Measurements from ENCODE around the gene GPAM. TPM values are rescaled to one million over a fixed set of nuclear protein-coding genes. Genes with fewer than 3 reads are reported as not detected.

Gene GPAM
- total and polyA plus RNA-seq, 2 of the 8 experiments (the other 6 are each of a cell fraction or from before 2014, with no cell fraction given), result 5.5 to 15.5 TPM

DNA sequence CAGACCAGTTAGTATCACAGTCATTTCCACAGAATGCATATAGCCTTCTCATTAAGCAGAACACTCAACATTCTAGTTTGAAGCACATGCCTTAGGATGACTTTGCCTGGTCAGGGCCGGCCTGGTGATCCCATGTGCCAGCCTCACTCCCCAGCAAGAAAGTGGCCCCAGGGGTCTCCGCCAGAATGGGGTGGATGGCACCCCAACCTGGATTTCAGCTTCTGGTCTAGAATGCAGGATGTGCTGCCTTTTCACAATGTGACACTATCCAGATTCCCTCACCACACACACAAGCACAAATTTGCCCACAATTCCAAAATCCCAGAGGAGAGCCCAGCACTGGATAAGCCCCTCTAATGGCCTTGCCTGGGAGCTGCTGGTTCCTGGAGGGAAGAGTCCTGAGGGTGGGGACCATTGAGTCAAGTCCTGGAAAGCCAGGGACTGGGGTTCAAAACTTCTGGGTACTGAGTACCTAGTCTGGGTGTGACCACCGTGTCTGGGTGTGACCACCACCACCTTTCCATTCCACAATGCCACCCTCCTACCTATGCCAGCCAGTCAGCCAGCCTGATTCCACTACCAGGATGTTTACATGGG lies 41.5 kb upstream of the GPAM start:
- Histone ChIP-seq H2BK120ac (replicated peaks; ENCODE audit: low read depth, low read length) (no peak overlapping the region), H3K18ac (ENCODE audit: extremely low read depth, low read length) (no peak overlapping the region), H3K4me2 (ENCODE audit: insufficient read depth in 1 of 2, low read depth in 2 of 2, low read length in 2 of 2) (no peak overlapping the region), H3K79me2 (ENCODE audit: control insufficient read depth in 1 of 2, insufficient read depth in 2 of 2, low read length in 2 of 2) (no peaks in the 10 kb centered on the region), H3K23ac (ENCODE audit: insufficient read length) (no peak overlapping the region), H3K27ac (ENCODE audit: low read depth, low read length) (no peak overlapping the region), H3K23me2 (ENCODE audit: low read depth, low read length) (no peaks in the 10 kb centered on the region), H3K4me3 (ENCODE audit: extremely low read depth in 1 of 4, insufficient read depth in 2 of 4, low read depth in 3 of 4, low read length in 4 of 4) (no peak overlapping the region), H4K8ac (ENCODE audit: extremely low read depth, insufficient read depth, low read length) (no peak overlapping the region), H2BK12ac (ENCODE audit: low read depth, low read length) (no peak overlapping the region), H4K5ac (ENCODE audit: insufficient read length, low read depth, low read length) (no peak overlapping the region), H3K4ac (replicated peaks; ENCODE audit: insufficient read length, low read depth, low read length) (no peak overlapping the region), H3K9me3 (ENCODE audit: insufficient read depth in 2 of 2, low read depth in 1 of 2, low read length in 1 of 2) (peaks cover 4 to 9% of the 10 kb centered on the region in 2 experiments; a peak in 2 of 4 replicates), H2BK20ac (ENCODE audit: low read length) (no peak overlapping the region), H4K20me1 (replicated peaks in 1 of 2; ENCODE audit: control insufficient read depth in 1 of 2, insufficient read depth in 2 of 2, low read length in 2 of 2) (no peaks in the 10 kb centered on the region), H3K4me1 (replicated peaks in 1 of 4; ENCODE audit: control insufficient read depth in 3 of 4, insufficient read depth in 4 of 4, low read length in 3 of 4) (no peaks in the 10 kb centered on the region), H2BK5ac (ENCODE audit: low read depth, low read length) (no peak overlapping the region), H2AK5ac (ENCODE audit: low read depth, low read length) (no peak overlapping the region), H3K36me3 (ENCODE audit: control insufficient read depth in 2 of 4, insufficient read depth in 4 of 4, low read length in 3 of 4) (no peaks in the 10 kb centered on the region; a peak in 1 of 8 replicates), H2BK15ac (ENCODE audit: low read length) (no peak overlapping the region), H3K9ac (replicated peaks in 1 of 4; ENCODE audit: extremely low read depth in 1 of 4, low read depth in 3 of 4, low read length in 3 of 4) (no peak overlapping the region), H3K79me1 (ENCODE audit: low read depth, low read length) (no peaks in the 10 kb centered on the region), H4K91ac (replicated peaks; ENCODE audit: insufficient read length, low read length) (no peak overlapping the region), H3K14ac (ENCODE audit: insufficient read length) (no peak overlapping the region), H3K56ac (replicated peaks; ENCODE audit: insufficient read length, low read depth, low read length) (no peak overlapping the region), H2AFZ (ENCODE audit: low read length) (no peak overlapping the region), H3K27me3 (replicated peaks in 1 of 4; ENCODE audit: control insufficient read depth in 3 of 4, extremely low read depth in 1 of 4, insufficient read depth in 3 of 4, low read length in 3 of 4) (no peaks in the 10 kb centered on the region)
- TF ChIP-seq POLR2A (IDR thresholded peaks at IDR 0.05; ENCODE audit: control extremely low read depth in 1 of 2, low read depth in 2 of 2, low read length in 2 of 2) (no peak), CREB1 (IDR thresholded peaks at IDR 0.05) (no peak)
- FAIRE-seq (no peak), DNase-seq (ENCODE audit: low read depth in 1 of 2, low spot score in 2 of 2) (no peak)
- ChIA-PET CTCF (ENCODE audit: partially characterized antibody) (interaction anchor here (2.2 kb wide), 1 partner anchor 83 kb away, joined by 4 read pairs; no protein-coding TSS in a partner anchor), POLR2A (ENCODE audit: partially characterized antibody) (interaction anchor here (1.9 kb wide), 1 partner anchor 40 kb away, joined by 4 read pairs; no protein-coding TSS in a partner anchor)
- WGBS, 2 experiments (ENCODE audit: extremely low coverage in 1 of 2, insufficient coverage in 1 of 2, insufficient read length in 1 of 2, insufficient replicate concordance in 2 of 2, low coverage in 1 of 2, low lambda C conversion rate in 2 of 2, missing lambda C conversion rate in 1 of 2), result 80% methylated on average over 2 of the region's 3 CpGs; no CpG with 5 or more reads in 1 of the 2 experiments

Measured in H1 (cell line).